ENCODE measurements around the gene IMPDH1. TPM values are rescaled to one million over a fixed set of nuclear protein-coding genes. Genes with fewer than 3 reads are reported as not detected.

IMPDH1 gene
- total and polyA plus RNA-seq, 11 donors, result 12.3 to 65.3 (median 23.6) TPM

DNA sequence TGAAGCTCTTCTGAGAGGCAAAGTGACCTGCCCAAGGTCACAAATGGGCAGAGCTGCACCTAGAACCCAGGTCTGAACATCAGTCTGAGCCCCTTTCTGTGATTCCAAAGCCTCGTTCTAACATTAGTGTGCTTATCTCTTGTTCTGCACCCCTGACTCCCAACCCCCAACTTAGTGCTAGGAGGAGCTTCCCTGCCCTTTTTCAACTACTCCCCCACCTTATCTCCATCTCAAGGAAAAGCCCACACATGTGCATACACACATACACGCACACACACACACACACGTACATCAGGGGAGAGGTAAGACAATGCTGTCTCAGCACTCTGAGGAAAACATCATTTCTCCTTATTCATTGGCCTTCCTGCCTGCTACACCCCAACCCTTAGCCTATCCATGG lies 56.6 kb downstream of the IMPDH1 start:
- no peak for TF ChIP-seq POLR2A (IDR thresholded peaks at IDR 0.05)
- TF ChIP-seq, protein P1, sequence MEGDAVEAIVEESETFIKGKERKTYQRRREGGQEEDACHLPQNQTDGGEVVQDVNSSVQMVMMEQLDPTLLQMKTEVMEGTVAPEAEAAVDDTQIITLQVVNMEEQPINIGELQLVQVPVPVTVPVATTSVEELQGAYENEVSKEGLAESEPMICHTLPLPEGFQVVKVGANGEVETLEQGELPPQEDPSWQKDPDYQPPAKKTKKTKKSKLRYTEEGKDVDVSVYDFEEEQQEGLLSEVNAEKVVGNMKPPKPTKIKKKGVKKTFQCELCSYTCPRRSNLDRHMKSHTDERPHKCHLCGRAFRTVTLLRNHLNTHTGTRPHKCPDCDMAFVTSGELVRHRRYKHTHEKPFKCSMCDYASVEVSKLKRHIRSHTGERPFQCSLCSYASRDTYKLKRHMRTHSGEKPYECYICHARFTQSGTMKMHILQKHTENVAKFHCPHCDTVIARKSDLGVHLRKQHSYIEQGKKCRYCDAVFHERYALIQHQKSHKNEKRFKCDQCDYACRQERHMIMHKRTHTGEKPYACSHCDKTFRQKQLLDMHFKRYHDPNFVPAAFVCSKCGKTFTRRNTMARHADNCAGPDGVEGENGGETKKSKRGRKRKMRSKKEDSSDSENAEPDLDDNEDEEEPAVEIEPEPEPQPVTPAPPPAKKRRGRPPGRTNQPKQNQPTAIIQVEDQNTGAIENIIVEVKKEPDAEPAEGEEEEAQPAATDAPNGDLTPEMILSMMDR (IDR thresholded peaks at IDR 0.05), result no peak
- Histone ChIP-seq H3K27me3 (peaks cover 0 to 37% (median 15%) of the 10 kb centered on the region in 9 donors), H3K27ac (no peak overlapping the region), H3K36me3 (no peaks in the 10 kb centered on the region), H3K4me3 (no peak overlapping the region), H3K4me1 (peaks cover 0 to 25% (median 7%) of the 10 kb centered on the region in 12 donors), H3K9me3 (no peaks in the 10 kb centered on the region)
- 80 to 91% (median 84%) methylated on average over 3 of the region's 3 CpGs for WGBS, 4 donors
- no peak for ATAC-seq
- DNase-seq, result no peak
- intact Hi-C loops (cut with DNase I), result no loop called here

DNA sequence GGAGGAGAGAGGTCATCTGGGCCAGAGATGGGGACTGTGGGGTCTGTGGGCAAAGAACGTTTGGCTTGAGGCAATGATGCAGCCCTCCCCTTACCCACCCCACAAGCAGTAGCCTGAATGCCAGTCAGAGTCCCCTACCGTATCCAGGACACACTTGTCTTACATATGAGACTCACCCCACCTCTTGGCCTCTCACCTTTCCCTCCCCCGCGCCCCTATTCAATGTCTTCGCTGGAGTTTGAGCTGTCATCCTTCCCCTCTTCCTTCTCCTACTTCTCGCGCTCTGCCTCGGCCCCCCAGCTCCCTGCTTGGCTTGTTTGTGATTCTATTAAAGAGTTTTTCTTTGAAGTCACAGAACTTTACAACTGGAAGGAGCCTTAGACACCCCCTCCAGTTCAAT lies 57.1 kb downstream of the IMPDH1 start:
- 74 to 79% (median 77%) methylated on average over 8 of the region's 8 CpGs for WGBS, 4 donors
- TF ChIP-seq, protein P1 (IDR thresholded peaks at IDR 0.05), result no peak
- TF ChIP-seq POLR2A (IDR thresholded peaks at IDR 0.05), result no peak
- no peak for ATAC-seq
- Histone ChIP-seq H3K36me3 (no peaks in the 10 kb centered on the region), H3K27me3 (peaks cover 0 to 37% (median 15%) of the 10 kb centered on the region in 9 donors), H3K4me3 (peak overlapping the region in 1 of 12 donors; percentile 10), H3K9me3 (no peaks in the 10 kb centered on the region), H3K4me1 (peaks cover 0 to 24% (median 7%) of the 10 kb centered on the region in 12 donors), H3K27ac (no peak overlapping the region)
- no peak for DNase-seq
- intact Hi-C loops (cut with DNase I), result no loop called here

DNA sequence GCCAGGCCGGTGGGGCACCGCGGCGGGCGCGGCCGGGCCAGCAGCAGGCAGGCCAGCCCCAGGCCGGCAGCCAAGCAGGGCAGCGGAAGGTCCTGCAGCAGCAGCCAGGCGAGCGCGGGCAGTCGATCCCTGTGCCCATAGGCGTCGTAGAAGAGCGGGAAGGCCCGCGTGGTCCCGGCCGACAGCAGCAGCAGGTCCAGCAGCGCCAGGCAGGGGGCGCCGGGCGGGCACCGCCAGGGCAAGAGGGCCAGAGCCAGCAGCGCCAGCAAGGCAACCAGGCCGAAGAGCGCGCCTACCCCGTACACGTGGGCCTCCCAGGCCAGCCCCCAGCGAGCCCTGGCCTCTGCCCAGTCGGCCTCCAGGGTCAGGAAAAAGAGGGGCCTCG lies 57.6 kb downstream of the IMPDH1 start:
- intact Hi-C loops (cut with DNase I), result no loop called here
- DNase-seq (peak in 4 of 5 donors; percentile 58 to 79 (median 64)), ATAC-seq (peak in 3 of 4 donors; percentile 54 to 67 (median 59))
- no peak overlapping the region for H3K27ac ChIP-seq
- H3K4me3 ChIP-seq, result peak overlapping the region in 6 of 12 donors; percentile 10 to 50 (median 42)
- H3K27me3 ChIP-seq, result peaks cover 0 to 37% (median 15%) of the 10 kb centered on the region in 9 donors
- no peaks in the 10 kb centered on the region for H3K36me3 ChIP-seq
- TF ChIP-seq, protein P1 (IDR thresholded peaks at IDR 0.05), result peak; percentile 21 to 66 (median 43)
- TF ChIP-seq POLR2A (IDR thresholded peaks at IDR 0.05), result no peak
- no peaks in the 10 kb centered on the region for H3K9me3 ChIP-seq
- H3K4me1 ChIP-seq, result peaks cover 0 to 20% (median 7%) of the 10 kb centered on the region in 12 donors
- WGBS, 4 donors, result 9 to 18% (median 13%) methylated on average over 22 to 34 of the region's 34 CpGs

DNA sequence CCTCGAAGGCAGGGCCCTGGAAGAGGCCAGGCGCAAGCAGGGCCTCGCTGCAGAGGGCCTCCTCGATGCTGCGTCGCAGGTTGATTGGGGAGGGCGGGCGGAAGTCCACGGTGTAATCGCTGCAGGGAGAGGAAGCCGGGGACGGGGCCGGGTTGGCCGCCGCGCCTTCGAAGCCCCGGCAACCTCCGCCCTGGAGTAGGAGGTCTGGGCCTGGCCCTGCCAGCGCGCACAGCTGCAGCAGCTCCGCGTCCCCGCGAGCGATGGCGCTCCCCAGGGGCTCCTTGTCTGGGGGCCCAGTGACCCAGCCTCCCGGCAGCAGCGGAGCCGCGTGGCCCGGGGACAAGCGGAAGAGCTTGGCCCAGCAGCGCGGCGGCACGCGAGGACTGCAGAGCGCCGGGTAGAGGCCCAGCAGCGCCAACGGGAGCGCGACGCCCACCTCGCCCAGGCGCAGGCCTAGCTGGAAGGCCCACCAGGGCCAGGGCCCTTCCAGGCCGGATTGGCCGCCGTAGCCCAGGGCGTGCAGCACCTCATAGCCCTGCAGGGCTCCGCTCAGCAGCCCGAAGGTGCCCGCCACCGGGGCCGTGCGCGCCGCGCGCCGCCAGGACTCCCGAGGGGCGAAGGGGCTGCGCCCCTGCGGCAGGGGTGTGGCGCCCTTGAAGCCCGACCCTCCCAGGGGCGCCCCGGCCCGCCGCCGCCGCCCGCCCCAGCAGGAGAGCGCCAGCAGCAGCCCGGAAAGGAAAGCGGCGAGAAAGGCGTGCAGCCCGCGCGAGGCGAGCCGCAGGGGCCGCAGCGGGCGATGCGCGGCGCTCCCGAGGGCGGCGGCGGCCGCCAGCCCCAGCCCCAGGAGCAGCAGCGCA lies 58.3 kb downstream of the IMPDH1 start:
- peaks cover 0 to 17% (median 6%) of the 10 kb centered on the region in 12 donors for H3K4me1 ChIP-seq
- 10 to 28% (median 15%) methylated on average over 10 to 97 of the region's 97 CpGs for WGBS, 4 donors

More for the DNA sequence above, 58.3 kb downstream of the IMPDH1 start:
- Histone ChIP-seq H3K27ac (no peak overlapping the region), H3K9me3 (no peaks in the 10 kb centered on the region), H3K27me3 (peaks cover 0 to 37% (median 15%) of the 10 kb centered on the region in 9 donors), H3K4me3 (peak overlapping the region in 10 of 12 donors; percentile 21 to 50 (median 40)), H3K36me3 (no peaks in the 10 kb centered on the region)
- TF ChIP-seq, protein P1 (IDR thresholded peaks at IDR 0.05), result no peak
- TF ChIP-seq POLR2A (IDR thresholded peaks at IDR 0.05), result no peak
- peak in 2 of 5 donors; percentile 39 to 75 for DNase-seq
- intact Hi-C loops (cut with DNase I), result loop anchor here in 1 of 10 donors (2.0 kb wide), 1 partner anchor 35 kb away; no protein-coding TSS in a partner anchor
- ATAC-seq, result peak in 2 of 4 donors; percentile 25 to 37
